ENCODE measurements around the gene TEAD3.
"Not testable (repeated sequence)": the region's sequence is repeated elsewhere in the genome, so short reads cannot be mapped to it uniquely, and the experiment has no call there.

Gene TEAD3

GRCh38 chr6:35451354-35452182 lies 45.3 kb downstream of the TEAD3 start:
- DNase-seq (ENCODE audit: low read depth, low spot score): no peak

- no peak for DNase-seq (ENCODE audit: low read depth, low spot score)
Observed at GRCh38 chr6:35449287-35449881, 47.5 kb downstream of the TEAD3 start.

GRCh38 chr6:35448191-35448590 lies 48.7 kb downstream of the TEAD3 start:
- DNase-seq (ENCODE audit: low read depth, low spot score): no peak

GRCh38 chr6:35445691-35446090 lies 51.2 kb downstream of the TEAD3 start:
- DNase-seq (ENCODE audit: low read depth, low spot score): no peak

GRCh38 chr6:35443341-35444030 lies 53.4 kb downstream of the TEAD3 start:
- no peak for DNase-seq (ENCODE audit: low read depth, low spot score)

- DNase-seq (ENCODE audit: low read depth, low spot score): no peak
Observed at GRCh38 chr6:35442693-35443092, 54.2 kb downstream of the TEAD3 start.

GRCh38 chr6:35441642-35442041 lies 55.2 kb downstream of the TEAD3 start:
- no peak for DNase-seq (ENCODE audit: low read depth, low spot score)

GRCh38 chr6:35441205-35441604 lies 55.7 kb downstream of the TEAD3 start:
- no peak for DNase-seq (ENCODE audit: low read depth, low spot score)

GRCh38 chr6:35439308-35439707 lies 57.6 kb downstream of the TEAD3 start:
- DNase-seq (ENCODE audit: low read depth, low spot score): no peak

- not testable (repeated sequence) for DNase-seq (ENCODE audit: low read depth, low spot score)
Observed at GRCh38 chr6:35438378-35439065, 58.4 kb downstream of the TEAD3 start.

- DNase-seq (ENCODE audit: low read depth, low spot score): no peak
Observed at GRCh38 chr6:35436071-35436857, 60.6 kb downstream of the TEAD3 start.

GRCh38 chr6:35435074-35435837 lies 61.6 kb downstream of the TEAD3 start:
- no peak for DNase-seq (ENCODE audit: low read depth, low spot score)

- not testable (repeated sequence) for DNase-seq (ENCODE audit: low read depth, low spot score)
Observed at GRCh38 chr6:35432702-35433101, 64.2 kb downstream of the TEAD3 start.

GRCh38 chr6:35432291-35432690 lies 64.6 kb downstream of the TEAD3 start:
- no peak for DNase-seq (ENCODE audit: low read depth, low spot score)

- DNase-seq (ENCODE audit: low read depth, low spot score): no peak
Observed at GRCh38 chr6:35429463-35429862, 67.4 kb downstream of the TEAD3 start.

GRCh38 chr6:35428421-35429149 lies 68.3 kb downstream of the TEAD3 start:
- no peak for DNase-seq (ENCODE audit: low read depth, low spot score)

GRCh38 chr6:35427851-35428321 lies 69.0 kb downstream of the TEAD3 start:
- no peak for DNase-seq (ENCODE audit: low read depth, low spot score)

- no peak for DNase-seq (ENCODE audit: low read depth, low spot score)
Observed at GRCh38 chr6:35427435-35427834, 69.4 kb downstream of the TEAD3 start.

GRCh38 chr6:35426074-35426473 lies 70.8 kb downstream of the TEAD3 start:
- DNase-seq (ENCODE audit: low read depth, low spot score): no peak

- DNase-seq (ENCODE audit: low read depth, low spot score): no peak
Observed at GRCh38 chr6:35425284-35425683, 71.6 kb downstream of the TEAD3 start.

Data from activated naive CD8-positive, alpha-beta T cell treated with anti-CD3 and anti-CD28 coated beads, Interleukin-2, amount 50 U/mL, for 16 hours (primary cell).